ENCODE measurements around the gene GRPEL1.

The GRPEL1 gene

GRCh38 chr4:7043284-7044136 is 24.4 kb downstream of the GRPEL1 start, which contains the start of gene TADA2B:
TADA2B (plus strand) TSS chr4:7043372; CDS start chr4:7043580, 208 bp downstream.
- peak; percentile 45 for DNase-seq

- peak; percentile 93 for DNase-seq
These were observed 25.2 kb downstream of the GRPEL1 start for GRCh38 chr4:7042503-7043283.

GRCh38 chr4:7041801-7042502 is 25.9 kb downstream of the GRPEL1 start:
- no peak for DNase-seq

GRCh38 chr4:7041246-7041645 is 26.6 kb downstream of the GRPEL1 start:
- no peak for DNase-seq

- no peak for DNase-seq
These were observed 27.1 kb downstream of the GRPEL1 start for GRCh38 chr4:7040765-7041164.

DNA sequence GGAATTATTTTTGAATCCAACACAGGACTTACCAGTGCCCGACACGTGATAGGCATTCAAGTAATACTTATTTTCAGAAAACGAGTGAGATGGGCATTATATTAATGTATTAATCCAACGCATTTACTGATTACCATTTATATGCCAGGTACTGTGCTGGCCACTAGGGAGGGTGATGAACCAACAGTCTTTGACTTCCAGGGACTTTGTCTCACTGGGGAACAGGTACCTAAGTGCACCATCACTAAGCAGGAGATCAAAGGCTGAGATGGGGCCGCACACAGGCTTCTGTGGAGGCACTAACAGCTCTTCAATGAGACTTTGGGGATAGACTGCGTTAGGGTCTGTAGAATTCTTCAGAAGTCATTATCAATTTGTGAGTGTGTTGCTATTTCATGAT is 30.4 kb downstream of the GRPEL1 start:
- DNase-seq: peak; percentile 42

GRCh38 chr4:7034262-7035081 is 33.4 kb downstream of the GRPEL1 start:
- DNase-seq: no peak

DNA sequence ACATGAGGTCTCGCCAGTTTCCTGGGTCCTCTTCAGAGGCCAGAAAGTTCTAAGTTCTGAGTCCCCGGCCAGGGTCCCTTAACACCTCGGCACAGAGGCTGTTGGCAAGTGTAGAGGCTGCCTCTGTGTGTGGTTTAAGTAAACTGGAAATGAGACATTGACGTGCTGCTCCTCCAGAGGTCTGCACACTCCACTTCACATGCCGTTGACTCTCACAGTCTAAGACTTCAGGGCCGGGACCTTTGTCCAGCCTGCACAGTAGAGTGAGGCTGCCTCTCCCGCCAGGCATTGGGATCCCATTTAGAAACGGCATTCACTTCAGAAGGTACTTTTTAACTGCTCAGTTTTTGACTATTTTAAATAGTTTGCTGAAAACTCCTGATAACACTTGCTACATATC is 35.3 kb downstream of the GRPEL1 start:
- DNase-seq: no peak

DNA sequence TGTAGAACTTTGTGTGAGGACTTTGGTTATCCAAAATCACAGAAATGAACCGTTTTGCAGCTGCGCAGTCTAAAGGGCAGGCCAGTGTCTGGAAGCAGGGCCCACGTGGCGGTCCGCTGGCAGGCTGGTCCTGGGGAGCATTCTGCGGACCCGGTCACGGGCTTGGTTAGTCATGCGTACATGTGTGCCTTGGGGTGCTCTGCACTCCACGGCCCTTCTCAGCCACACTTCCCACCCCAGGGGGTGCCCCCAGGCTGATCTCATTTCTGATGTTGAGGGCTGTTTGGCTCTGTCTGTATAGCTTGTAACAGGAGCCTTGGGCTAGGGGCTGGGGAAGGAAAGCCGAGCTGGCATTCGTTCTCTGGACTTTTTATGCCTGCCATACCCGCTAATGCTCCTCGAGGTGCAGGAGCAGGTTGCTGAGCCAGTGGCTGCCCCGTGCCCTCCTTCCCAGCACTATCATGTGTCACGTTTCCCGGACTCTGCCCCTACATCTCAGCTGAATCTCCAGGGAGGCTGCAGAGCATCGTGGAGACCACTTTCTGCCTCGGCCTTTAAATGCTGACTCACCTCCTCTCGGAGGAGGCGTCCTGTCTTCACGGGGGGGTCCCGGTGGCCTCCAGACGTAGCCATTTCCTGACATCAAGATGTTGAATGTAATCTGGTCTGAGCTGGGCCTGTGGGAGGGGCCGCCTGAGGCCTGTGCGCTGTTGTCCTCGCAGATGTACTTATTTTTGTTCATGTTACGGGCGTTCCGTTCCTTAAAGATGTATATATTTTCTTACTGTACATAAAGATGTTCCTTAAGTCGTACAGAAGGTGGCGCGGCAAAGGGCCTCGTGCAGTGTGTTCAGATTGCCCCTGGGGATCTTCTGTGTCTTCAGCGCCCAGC is 36.1 kb downstream of the GRPEL1 start:
- DNase-seq: no peak

GRCh38 chr4:7030856-7031255 is 37.0 kb downstream of the GRPEL1 start:
- DNase-seq: no peak

DNA sequence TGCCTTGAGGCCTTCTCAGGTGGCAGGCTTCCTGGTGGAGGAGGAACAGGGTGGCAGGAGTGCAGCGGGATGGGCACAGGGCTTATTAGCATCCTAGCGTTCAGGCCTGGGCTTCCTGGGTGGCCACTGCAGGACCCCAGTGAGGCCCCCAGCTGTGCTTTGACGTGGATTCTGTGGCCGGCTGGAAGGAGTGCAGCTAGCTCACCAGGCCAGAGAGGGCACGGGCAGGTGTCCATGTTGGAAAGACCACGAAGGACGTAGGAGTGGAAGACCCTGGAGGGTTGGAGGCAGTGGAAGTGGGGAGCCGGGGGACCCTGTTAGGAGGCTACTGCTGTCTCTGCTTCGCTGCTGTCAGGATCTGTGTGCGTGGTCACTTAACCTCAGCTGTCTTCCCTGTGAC is 37.9 kb downstream of the GRPEL1 start:
- DNase-seq: no peak

GRCh38 chr4:7029212-7029611 is 38.7 kb downstream of the GRPEL1 start:
- no peak for DNase-seq

DNA sequence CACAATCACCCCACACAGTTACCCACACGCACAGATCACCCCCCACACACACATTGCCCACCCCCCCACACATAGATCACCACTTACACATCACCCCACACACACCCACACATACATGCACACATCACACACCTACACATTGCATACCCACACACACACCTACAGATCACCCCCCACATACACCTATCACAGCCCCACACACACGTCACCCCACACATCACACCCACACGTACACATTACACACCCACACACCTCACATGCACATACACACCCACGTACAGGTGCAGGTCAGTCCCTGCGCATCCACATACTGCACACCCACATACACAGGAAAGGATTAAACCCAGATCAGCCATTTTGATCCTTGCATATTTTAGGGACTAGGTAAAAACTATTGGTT is 40.0 kb downstream of the GRPEL1 start:
- no peak for DNase-seq

- DNase-seq: no peak
These were observed 40.6 kb downstream of the GRPEL1 start for GRCh38 chr4:7027284-7027683.

DNA sequence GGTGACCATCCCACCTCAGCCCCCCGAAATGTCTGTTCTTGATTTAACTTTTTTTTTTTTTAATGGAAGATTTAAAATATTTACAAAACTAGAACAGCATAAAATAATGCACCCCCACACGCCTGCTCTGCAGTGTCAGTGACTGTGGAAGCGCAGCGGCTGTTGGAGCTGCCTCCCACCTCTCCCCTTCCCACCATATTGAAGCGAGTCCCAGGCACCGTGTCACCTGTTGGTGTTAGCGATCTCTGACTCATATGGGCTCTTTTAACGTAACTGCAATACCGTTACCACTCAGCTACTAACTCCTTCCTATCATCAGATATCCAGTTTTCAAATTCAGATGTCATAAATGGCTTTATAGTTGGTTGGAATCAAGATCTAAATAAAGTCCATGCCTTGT is 41.8 kb downstream of the GRPEL1 start:
- DNase-seq: no peak

- no peak for DNase-seq
These were observed 42.7 kb downstream of the GRPEL1 start for GRCh38 chr4:7025040-7025602.

DNA sequence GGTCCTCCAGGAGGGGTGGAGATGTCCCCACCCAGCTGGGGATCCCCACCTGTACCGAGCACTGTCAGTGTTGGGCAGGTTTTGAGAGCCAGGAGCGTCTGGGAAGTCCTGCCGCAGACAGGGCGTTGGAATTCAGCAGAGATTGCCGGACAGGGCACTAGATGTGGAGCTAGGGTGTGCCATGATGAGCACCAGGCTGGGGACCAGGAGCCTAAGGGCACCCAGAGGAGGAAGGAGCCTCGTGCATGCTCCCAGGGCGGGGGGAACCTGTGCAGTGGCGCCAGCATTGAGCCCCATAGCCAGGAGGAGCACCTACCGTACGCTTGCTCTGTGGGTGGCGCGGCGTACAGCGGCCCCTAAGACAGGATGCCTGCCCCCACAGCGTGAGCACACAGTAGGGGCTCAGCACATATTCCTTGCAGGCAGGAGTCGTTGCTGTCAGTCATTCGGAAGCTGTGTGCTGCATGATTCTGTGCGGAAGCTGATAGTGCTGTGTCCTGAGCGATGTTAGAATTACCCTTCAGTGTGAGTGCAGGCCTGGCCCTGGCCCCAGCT is 43.5 kb downstream of the GRPEL1 start:
- DNase-seq: no peak

DNA sequence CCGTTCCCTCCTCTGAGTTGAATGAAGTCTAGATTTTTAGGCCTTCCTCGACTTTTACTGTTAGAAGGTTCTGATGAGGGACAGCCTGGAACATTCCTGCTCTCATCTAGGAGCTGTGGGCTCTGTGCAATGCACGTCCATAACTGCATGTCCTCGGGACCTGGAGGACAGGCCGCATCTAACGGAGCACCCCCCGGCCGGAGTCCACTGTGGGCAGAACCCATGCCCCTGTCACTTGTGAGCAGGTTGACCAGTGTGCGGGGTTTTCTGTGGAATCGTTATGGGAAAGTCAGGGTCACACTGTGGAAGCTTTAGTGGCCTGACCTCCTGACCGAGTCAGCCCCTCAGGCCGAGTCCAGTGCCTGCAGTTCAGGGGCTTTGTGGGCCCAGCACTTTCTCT is 44.0 kb downstream of the GRPEL1 start:
- DNase-seq: no peak

DNA sequence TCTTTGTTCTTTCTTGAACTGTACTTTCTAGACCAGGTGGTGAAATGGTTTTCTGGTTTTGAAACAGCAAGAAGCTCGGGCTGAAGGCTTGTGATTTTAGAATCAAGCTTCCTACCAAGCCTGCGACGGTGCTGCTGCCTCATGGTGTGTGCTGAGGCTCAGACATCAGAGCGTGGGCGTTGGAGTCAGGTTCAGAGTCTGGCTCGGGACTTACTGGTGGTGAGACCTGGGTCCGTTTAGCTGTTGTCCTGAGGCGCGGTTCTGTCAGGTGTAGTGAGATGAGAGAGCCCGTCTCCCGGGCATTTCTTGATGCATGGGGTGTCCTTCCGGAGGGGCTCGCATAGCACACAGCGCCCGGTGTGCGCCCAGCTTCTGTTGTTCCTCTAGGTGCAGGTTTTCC is 44.4 kb downstream of the GRPEL1 start:
- no peak for DNase-seq

DNA sequence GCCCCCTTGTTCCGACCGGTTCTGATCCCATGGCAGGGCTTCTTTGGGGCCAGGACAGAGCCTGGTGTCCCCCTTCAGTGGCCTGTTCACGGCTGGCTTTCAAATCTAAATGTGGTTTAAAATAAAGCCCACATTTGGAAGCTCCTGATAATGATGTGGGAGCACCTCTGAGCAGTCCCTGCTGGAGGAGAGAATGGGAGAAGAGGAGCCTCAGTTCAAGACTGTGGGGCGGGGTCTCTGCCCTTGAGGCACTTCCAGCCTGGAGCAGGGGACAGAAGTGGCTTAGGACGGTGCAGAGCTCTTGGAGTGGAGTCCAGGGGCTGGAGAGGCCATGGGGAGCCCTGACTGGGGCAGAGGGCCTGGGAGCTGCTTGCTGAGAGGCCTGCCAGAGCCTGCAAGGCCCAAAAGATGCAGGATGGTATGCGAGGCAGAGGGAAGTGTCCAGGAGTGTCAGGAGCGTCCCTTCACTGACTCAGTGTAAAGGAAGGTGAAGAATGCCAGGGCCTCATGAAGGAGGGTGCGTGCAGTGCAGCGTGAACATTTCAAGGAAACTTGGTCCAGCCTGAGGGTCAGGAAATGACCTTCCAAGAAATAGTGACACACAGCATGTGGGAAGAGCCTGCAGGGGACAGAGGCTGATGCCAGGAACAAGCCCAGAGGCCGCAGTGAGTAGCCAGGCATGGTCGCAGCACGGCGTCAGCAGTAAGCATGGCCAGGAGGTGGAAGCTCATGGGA is 45.8 kb downstream of the GRPEL1 start:
- no peak for DNase-seq

All from RPMI8226 (cell line).